Kidney (tissue), 14 donors: ENCODE measurements around the gene ARMC7. TPM values are rescaled to one million over a fixed set of nuclear protein-coding genes. Genes with fewer than 3 reads are reported as not detected.

Experiments used
- DNase-seq, 5 donors: peaks; one replicate each; pipeline ENCODE4 v3.0.0-alpha.2; 2013 to 2020
- FAIRE-seq: peaks from 2 replicates; lab custom pipeline; 2012; peaks lifted over from hg19 to GRCh38; lab: Jason Lieb, UNC
- H3K27ac ChIP-seq, 2 donors: one replicate each; pipeline ENCODE4 v1.7.0; 2013; ENCODE audit warnings: low read depth in 2 of 2, low read length in 2 of 2, inconsistent platforms in 1 of 2
- H3K27me3 ChIP-seq: one replicate; pipeline ENCODE4 v1.7.1; 2013; ENCODE audit warnings: low read length, inconsistent platforms; ENCODE audit not compliant: control insufficient read depth, insufficient read depth
- H3K36me3 ChIP-seq, 3 donors: one replicate each; pipeline versions ENCODE4 v1.7.0 to v1.7.1; 2013; ENCODE audit warnings: low read length in 3 of 3, control low read depth in 1 of 3, inconsistent platforms in 1 of 3; ENCODE audit not compliant: insufficient read depth in 3 of 3, control insufficient read depth in 2 of 3
- H3K4me1 ChIP-seq, 3 donors: one replicate each; pipeline versions ENCODE4 v1.7.0 to v1.7.1; 2013; ENCODE audit warnings: low read length in 3 of 3, inconsistent platforms in 1 of 3, low read depth in 1 of 3; ENCODE audit not compliant: control insufficient read depth in 2 of 3, insufficient read depth in 2 of 3
- H3K4me3 ChIP-seq, 3 donors: one replicate each; pipeline versions ENCODE4 v1.7.0 to v1.8.1; 2013; ENCODE audit warnings: low read length in 3 of 3, control low read depth in 1 of 3, inconsistent platforms in 1 of 3
- H3K9ac ChIP-seq, 3 donors: one replicate each; pipeline versions ENCODE4 v1.7.0 to v1.7.1; 2013; ENCODE audit warnings: low read length in 3 of 3, control low read depth in 1 of 3, inconsistent platforms in 1 of 3
- H3K9me3 ChIP-seq, 3 donors: one replicate each; pipeline versions ENCODE4 v1.7.0 to v1.7.1; 2013; ENCODE audit warnings: low read length in 3 of 3, control low read depth in 1 of 3, inconsistent platforms in 1 of 3; ENCODE audit not compliant: control insufficient read depth in 2 of 3, insufficient read depth in 1 of 3
- intact Hi-C: fragments of 100-400 bp; cut with DNase I; formaldehyde crosslinking; loops from one replicate; pipeline ENCODE4 v1.11.1; 2022
- polyA plus RNA-seq: library from polyadenylated mRNA; stranded (reverse); fragments of 350-450 nt; fragmentation: Illumina TruSeq; extraction: RNeasy Lipid Tissue Mini Kit (QIAGEN cat#74804); gene quantifications from one replicate; pipeline ENCODE4 v1.2.3, GENCODE V29; 2014; ENCODE audit warnings: low read depth, low replicate concordance; ENCODE audit not compliant: insufficient read depth
- total RNA-seq: library from RNA; stranded (reverse); fragmentation: NEBNext Ultra II Directional; extraction: Animal tissue kit (Norgen Biotek cat#: 25700); gene quantifications from one replicate; pipeline ENCODE4 v1.2.1, GENCODE V29; 2021
- TF ChIP-seq, protein P1 (sequence below): IDR thresholded peaks from 3 replicates; pipeline ENCODE4 v1.5.1; 2012; ENCODE audit warnings: mild to moderate bottlenecking, moderate library complexity, borderline replicate concordance; ENCODE audit not compliant: insufficient read depth; ENCODE audit errors: extremely low read depth
- donor health status: control.
- donor health status: control.
- donor health status: control.
- donor health status: control.
- donor health status: control.
- donor health status: DM: yes; HTN: yes; CAD: no.
- donor health status: Normal renal cell carcinoma (clear cell type).

ARMC7 gene
- total and polyA plus RNA-seq, 2 donors from 2014 or later: 31.8 to 35.1 TPM

DNA sequence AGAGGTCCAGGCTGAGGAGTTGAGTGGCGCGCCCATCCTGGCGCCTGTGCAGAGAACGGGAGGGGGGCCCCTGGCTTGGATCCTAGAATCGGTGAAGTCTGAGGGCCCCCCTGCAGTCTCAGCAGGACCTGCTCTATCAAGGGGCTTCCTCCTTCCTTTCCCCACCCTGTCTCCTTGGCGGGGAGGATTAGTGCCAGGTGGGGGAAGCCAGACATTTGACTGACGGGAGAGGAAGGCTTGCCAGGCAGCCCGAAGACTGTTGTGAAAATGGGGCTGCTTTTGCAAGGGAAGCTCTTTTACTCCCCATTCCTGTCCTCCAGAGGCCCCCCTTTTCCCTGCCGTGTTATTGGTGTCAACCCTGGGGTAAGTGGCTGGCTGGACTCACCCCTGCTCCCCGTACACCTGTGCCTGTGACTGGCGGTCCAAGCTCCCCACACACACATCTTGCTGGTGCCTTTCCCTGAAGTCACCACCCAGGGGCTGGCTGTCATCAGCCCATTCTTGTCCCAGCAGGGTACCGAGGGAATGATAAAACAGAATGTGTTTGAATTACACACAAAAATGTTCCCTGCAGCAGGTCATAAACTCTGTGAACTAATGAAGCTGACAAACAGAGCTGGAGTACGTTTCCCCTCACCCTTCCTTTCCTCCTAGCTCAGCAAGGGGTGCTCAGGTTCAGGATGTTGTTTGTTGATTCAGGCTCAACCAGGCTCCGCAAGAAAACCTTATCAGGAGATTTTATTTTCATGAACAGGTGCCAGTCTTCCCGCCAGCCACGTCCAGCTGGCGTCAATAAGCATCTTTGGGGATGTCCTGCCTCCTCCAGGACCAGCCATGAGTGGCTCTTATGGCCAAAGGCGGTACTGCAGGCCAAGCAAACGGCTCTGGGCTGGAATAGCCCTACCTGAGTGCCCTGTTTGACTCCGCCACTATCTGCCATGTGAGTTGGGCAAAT is 4.4 kb upstream of the ARMC7 start:
- Histone ChIP-seq H3K27me3 (no peaks in the 10 kb centered on the region), H3K9ac (no peak overlapping the region), H3K4me1 (peaks cover 0 to 14% (median 0%) of the 10 kb centered on the region in 3 donors), H3K4me3 (no peak overlapping the region), H3K36me3 (peaks cover 0 to 2% (median 2%) of the 10 kb centered on the region in 3 donors), H3K9me3 (no peaks in the 10 kb centered on the region), H3K27ac (peak overlapping the region in 1 of 2 donors; percentile 32)
- FAIRE-seq: no peak
- intact Hi-C loops: no loop called here
- peak in 3 of 5 donors; percentile 48 to 70 (median 52) for DNase-seq
- TF ChIP-seq, protein P1, sequence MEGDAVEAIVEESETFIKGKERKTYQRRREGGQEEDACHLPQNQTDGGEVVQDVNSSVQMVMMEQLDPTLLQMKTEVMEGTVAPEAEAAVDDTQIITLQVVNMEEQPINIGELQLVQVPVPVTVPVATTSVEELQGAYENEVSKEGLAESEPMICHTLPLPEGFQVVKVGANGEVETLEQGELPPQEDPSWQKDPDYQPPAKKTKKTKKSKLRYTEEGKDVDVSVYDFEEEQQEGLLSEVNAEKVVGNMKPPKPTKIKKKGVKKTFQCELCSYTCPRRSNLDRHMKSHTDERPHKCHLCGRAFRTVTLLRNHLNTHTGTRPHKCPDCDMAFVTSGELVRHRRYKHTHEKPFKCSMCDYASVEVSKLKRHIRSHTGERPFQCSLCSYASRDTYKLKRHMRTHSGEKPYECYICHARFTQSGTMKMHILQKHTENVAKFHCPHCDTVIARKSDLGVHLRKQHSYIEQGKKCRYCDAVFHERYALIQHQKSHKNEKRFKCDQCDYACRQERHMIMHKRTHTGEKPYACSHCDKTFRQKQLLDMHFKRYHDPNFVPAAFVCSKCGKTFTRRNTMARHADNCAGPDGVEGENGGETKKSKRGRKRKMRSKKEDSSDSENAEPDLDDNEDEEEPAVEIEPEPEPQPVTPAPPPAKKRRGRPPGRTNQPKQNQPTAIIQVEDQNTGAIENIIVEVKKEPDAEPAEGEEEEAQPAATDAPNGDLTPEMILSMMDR: peak; percentile 73

DNA sequence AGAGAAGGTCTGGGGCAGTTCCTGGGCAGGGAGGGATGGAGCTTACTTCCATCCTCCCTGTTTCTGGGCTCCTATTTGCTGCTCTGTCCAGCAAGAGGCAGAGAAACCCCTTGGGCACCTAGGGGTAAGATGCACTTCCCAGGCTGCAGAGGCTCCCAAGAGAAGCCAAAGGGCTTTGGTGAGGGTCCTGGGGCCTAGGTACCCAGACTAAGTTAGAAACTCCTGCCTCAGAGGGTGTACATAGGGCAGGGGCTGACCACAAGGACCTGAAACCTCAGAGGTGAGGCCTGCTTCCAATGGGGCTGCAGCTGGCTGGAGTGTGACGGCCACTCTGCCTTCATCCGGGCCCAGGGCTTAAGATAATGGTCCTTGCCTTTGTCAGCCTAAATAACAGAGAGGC is 1.6 kb upstream of the ARMC7 start:
- H3K27ac ChIP-seq: no peak overlapping the region
- no peak for DNase-seq
- H3K9me3 ChIP-seq: no peaks in the 10 kb centered on the region
- H3K36me3 ChIP-seq: no peaks in the 10 kb centered on the region
- peaks cover 0 to 17% (median 0%) of the 10 kb centered on the region in 3 donors for H3K4me1 ChIP-seq
- intact Hi-C loops: no loop called here
- FAIRE-seq: no peak
- no peak overlapping the region for H3K4me3 ChIP-seq
- TF ChIP-seq, protein P1: no peak
- H3K27me3 ChIP-seq: no peaks in the 10 kb centered on the region
- no peak overlapping the region for H3K9ac ChIP-seq

DNA sequence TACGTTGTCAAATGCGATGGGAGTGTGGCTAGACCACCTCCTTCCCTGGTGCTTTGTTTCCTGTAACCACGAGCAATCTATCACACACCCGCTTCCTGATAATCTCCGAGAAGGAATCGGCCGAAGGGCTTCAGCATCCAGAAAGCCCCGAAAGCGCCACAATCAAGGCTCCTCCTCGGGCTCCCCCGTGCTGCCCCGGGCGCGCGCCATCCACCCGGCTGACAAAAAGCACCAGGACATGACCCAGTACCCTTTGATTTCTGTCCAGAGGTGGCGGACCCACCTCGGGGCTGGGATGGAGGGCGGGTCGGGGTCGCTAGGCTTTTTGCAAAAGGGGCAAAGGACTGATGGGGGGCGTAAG is 743 bp upstream of the ARMC7 start:
- no peak for FAIRE-seq

More for the DNA sequence above, 743 bp upstream of the ARMC7 start:
- H3K9me3 ChIP-seq: no peaks in the 10 kb centered on the region
- intact Hi-C loops: no loop called here
- H3K27ac ChIP-seq: peak overlapping the region in 1 of 2 donors; percentile 71
- peak overlapping the region in 1 of 3 donors; percentile 78 for H3K4me3 ChIP-seq
- H3K9ac ChIP-seq: peak overlapping the region in 1 of 3 donors; percentile 40
- peaks cover 0 to 21% (median 0%) of the 10 kb centered on the region in 3 donors for H3K4me1 ChIP-seq
- no peak for DNase-seq
- H3K36me3 ChIP-seq: no peaks in the 10 kb centered on the region
- no peaks in the 10 kb centered on the region for H3K27me3 ChIP-seq
- TF ChIP-seq, protein P1: no peak
